Fibroblast of the conjunctiva (primary cell): ENCODE measurements around the gene CASP8AP2.
"Not testable (repeated sequence)": the region's sequence is repeated elsewhere in the genome, so short reads cannot be mapped to it uniquely, and the experiment has no call there.

Experiments
- DNase-seq: peaks from one replicate; pipeline ENCODE4 v3.0.0-alpha.2; 2010; ENCODE audit warnings: low read depth

The CASP8AP2 gene

DNA sequence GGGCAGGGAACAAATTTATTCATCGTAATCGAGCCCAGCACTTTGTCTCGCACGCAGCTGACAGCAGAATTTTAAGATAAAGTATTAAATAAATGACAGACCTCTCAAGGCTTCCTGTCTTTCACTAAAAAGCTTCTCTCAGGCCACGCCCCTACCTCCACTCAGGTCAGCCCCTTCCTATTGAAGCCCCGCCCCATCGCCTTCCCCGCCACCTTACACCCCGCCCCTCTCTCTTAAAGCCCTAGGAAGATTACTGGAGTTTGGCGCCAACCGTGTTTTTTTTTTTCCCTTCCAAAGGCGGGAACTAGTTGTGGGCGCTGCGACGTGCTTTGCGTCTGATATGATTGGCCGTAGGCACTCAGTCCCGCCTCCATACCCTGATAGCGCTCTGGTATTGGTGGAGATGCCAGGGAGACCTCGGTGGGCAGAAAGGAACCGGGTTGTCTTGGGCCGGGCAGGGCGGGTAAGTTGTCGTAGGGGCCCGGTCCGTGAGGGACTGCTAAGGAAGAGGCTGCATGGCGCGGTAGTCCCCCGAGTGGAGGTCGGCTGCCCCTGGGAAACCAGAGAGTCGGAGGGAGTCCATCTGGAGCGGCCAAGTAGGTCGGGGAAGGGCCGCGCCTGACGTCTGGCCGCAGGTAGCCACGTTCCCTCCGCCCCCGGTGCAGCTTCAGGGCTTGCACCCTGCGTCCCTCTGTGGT is at the start of gene CASP8AP2:
CASP8AP2 (plus strand) TSS at position 409 of the 698 bp plus-strand sequence.
- peak; percentile 99 for DNase-seq

DNA sequence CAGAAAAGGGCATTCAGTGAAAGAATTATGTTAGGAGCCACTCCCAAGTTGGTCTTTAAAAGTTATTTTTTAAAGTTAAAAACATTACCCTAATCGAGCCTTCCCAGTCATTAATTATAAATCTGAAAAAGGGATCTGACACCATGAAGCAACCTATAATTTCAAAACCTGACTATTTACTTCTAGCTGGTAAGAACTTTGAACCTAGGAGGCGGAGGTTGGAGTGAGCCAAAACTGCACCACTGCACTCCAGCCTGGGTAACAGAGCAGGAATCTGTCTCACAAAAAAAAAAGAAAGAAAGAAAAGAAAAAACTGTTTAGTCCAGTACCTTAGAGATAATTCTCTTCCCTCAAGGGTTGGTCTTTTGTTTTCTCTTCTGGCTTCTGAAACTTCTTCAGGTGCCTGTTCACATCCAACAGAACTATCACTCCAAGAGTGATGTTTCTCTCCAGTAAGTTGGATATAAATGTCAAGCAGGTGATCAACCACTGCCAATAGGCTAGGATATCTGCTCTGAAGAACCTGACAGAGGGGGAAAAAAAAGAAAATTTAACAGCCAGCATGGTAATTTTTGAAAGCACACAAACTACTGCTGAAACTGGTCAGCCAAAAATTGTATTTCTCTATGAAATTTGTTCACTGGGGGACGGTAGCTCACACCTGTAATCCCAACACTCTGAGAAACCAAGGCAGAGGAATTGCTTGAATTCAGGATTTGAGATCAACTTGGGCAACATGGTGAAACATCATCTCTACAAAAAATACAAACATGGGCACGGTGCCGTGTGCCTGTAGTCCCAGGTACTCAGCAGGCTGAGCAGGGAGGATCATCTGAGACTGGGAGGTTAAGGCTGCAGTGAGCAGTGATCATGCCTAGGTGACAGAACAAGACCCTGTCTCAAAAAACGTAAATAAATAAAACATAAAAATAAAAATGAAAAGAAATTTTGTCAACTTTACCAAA is 48.3 kb upstream of the CASP8AP2 start:
- no peak for DNase-seq

- no peak for DNase-seq
Observed at GRCh38 chr6:89782222-89782621, 47.5 kb upstream of the CASP8AP2 start.

DNA sequence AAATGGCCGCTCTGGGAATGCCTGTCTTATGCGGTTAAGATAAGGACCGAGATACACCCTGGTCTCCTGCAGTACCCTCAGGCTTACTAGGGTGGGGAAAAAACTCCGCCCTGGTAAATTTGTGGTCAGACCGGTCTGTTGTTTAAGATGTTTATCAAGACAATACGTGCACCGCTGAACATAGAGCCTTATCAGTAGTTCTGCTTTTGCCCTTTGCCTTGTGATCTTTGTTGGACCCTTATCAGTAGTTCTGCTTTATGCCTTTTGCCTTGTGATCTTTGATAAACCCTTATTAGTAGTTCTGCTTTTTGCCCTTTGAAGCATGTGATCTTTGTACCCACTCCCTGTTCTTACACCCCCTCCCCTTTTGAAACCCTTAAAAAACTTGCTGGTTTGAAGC is 46.4 kb upstream of the CASP8AP2 start:
- not testable (repeated sequence) for DNase-seq

DNA sequence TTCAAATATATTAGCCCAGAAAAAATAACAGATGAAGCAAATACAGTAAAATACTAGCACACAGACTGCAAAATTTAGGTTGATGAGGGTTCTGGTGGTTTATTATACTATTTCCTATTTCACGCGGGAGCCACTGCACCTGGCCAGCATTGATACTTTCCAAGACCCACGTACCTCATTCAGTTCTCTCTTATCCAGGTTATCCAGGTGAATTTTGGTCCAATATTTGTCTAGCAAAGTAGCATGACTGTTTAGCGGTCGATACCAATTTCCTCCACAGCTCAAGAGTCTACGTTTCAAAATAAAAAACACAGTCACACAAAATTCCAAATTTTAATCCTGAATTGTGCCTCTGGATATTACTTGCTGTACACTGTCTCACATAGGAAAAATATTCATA is 44.8 kb upstream of the CASP8AP2 start:
- no peak for DNase-seq

GRCh38 chr6:89786970-89787369 is 42.7 kb upstream of the CASP8AP2 start:
- no peak for DNase-seq

GRCh38 chr6:89787660-89788328 is 41.9 kb upstream of the CASP8AP2 start:
- no peak for DNase-seq

DNA sequence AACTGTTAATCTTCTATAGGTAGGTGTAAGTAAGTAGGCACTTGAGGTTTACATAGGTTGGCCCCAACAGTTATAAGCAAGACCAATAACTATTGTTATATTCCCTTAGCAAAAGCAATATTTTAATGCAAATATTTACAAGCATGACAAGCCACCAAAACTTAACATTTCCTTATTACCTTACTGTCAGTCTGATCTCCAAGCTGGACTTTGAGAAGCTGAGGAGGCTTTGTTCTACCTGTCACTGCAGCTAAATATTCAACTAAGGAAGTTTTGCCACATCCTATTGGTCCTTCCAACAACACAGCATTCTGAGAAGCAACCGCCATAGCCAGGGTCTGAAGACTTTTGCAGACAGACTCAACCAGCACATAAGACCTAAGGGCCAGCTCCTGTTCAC is 39.7 kb upstream of the CASP8AP2 start:
- no peak for DNase-seq

GRCh38 chr6:89790403-89790802 is 39.3 kb upstream of the CASP8AP2 start:
- DNase-seq = no peak

DNA sequence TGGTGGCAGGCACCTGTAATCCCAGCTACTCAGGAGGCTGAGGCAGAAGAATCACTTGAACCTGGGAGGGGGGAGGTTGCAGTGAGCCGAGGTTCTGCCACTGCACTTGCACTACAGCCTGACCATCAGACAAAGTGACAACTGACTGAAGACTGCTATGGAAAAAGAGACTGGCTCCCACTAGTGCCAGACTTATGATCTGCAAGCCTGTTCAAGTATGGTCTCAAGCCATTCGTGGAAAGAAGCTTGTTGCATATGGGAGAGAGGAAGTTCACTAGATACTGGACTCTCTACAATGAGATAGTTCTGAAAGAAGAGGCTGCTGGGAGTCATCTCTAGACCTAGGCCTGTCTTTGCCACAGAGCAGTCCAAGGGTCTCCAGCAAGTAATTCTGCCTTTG is 36.8 kb upstream of the CASP8AP2 start:
- no peak for DNase-seq

DNA sequence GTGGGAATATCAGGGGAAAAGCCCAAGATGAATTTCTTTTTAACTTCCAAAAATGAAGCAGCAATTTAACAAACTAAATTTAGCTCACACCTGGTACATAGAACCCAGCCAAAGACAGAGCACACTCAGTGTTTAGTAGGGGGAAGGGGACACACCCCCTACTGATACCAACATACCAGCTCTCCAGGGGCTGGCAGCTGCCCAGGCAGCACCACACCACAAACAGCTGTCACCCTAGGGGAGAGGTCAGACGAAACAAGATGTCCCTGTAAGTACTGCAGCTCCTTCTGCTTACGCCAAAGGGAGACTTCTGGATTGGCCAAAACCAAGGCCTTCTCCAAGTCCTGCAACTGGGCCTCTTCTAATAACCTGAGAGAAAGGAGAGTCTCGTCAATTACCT is 36.1 kb upstream of the CASP8AP2 start:
- no peak for DNase-seq

DNA sequence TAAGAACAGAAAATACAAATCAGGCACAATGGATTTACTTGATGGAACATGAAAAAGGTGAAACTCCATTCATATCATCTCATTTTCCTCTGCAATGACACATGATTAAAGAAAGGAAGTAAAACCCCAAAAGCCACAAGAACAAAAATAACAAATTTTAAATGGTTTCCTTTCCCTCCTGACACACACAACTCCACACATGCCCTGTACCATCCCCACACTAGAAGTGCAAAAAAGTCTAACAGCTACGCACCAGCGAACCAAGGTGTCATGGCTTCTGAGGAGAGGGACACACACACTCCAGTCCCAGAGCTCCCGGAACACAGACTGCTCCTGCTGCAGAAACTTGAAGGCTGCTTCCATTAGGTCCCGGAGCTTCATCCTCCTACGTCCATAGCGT is 35.4 kb upstream of the CASP8AP2 start:
- DNase-seq = no peak

DNA sequence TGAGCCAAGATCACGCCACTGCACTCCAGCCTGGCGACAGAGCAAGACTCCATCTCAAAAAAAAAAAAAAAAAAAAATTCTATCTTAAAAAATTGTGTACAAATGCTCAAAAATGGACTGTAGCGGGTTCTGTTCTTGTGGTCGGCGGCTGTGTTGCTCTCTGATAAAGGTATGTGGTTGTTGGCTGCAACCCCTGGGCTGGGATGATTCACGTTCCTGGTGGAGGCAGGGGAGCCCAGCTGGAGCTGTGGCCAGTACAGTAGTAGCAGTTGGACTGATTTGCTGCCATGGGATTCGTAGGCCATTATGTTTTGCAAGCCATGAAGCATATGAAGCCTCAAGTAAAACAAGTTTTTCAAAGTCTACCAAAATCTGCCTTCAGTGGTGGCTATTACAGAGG is 32.4 kb upstream of the CASP8AP2 start:
- DNase-seq = peak; percentile 3

- DNase-seq = no peak
Observed at GRCh38 chr6:89799096-89799495, 30.6 kb upstream of the CASP8AP2 start.

DNA sequence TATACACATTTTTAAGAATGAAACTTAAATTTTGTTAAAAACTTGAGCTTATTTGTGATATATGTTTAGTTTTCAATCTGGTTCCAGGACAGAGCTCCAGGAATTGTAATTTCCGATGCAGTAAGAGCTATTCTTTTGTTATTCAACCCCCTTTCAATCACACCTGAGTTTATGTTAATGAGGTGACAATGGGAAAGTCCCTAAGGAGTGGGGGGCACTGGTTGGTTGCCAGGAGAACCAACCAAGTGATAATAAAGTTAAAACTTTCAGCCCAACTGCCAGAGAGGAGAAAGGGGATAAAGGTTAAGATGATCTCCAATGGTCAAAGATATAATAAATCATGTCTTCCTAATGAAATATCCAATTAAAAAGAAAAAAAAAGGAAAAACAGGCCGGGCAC is 29.9 kb upstream of the CASP8AP2 start:
- no peak for DNase-seq

DNA sequence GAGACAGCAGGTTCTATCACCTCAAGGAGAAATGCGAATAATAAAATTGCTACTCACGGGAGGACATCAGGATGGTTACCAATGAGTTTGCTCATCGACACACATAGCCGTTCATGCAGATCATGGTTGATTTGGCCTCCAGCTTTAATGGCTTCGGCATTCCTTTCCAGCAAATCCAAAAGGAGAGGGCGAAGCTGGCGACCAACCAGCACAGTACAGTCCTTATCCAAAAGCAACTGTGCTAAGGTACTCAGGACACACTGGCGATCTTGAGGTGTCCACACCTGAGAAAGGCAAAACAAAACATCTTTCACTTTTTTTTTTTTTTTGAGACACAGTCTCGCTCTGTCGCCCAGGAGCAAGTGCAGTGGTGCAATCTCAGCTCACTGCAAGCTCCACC is 26.4 kb upstream of the CASP8AP2 start:
- DNase-seq = no peak

DNA sequence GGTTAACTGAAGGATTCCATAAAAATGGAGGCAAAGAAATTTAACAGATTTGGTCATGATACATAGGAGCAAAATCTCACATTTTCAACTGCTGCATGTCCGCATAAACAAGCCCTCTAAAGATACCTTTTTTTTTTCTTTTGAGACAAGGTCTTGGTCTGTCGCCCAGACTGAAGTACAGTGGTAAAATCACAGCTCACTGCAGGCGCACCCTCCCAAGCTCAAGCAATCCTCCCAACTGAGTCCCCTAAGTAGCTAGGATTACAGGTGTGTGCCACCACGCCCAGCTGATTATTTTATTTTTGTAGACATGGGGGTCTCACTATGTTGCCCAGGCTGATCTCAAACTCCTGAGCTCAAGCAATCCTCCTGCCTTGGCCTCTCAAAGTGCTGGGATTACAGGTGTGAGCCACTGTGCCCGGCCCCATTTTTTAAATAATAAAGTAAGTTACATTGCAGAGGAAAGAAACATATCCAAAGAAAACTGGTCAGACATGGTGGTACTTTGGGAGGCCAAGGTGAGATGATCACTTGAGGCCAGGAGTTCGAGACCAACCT is 23.8 kb upstream of the CASP8AP2 start:
- DNase-seq = no peak

DNA sequence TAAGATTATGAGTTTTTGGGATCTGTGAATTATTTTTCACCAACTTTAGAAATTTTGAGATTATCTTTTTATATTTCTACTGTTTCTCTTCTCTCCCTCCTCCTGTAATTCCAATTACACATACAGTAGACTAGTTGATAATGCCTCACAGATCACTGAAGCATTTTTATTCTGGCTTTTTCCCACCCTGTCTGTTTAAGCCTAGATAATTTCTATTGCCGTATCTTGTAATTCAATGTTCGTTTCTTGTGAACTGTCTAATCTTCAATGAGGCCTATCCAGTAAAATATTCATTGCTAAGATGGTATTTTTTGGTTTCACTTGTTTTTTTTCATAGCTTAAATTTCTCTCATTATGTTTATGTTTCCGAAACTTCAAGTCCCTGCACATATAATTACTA is 22.1 kb upstream of the CASP8AP2 start:
- DNase-seq = no peak

DNA sequence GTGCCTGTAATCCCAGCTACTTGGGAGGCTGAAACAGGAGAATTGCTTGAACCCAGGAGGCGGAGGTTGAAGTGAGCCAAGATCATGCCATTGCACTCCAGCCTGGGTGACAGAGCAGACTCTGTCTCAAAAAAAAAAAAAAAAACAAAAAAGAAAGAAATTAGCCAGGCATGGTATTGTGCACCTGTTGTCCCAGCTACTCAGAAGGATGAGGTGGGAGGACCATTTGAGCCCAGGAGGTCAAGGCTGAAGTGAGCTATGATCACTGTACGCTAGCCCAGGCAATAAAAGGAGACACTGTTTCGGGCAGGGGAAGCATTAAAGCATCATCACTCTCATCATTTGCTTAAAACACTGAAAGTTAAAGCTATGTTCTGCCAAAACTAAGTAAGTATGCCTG is 16.3 kb upstream of the CASP8AP2 start:
- not testable (repeated sequence) for DNase-seq

GRCh38 chr6:89817481-89817880 is 12.2 kb upstream of the CASP8AP2 start:
- no peak for DNase-seq

- DNase-seq = no peak
Observed at GRCh38 chr6:89818977-89819335, 10.7 kb upstream of the CASP8AP2 start.

- DNase-seq = peak; percentile 84
Observed at GRCh38 chr6:89819336-89820130, 10.1 kb upstream of the CASP8AP2 start, which contains the start of gene MDN1. Gene MDN1 (minus strand): TSS chr6:89819794. CDS start chr6:89819607, 187 bp downstream.
